Chondrocyte (in vitro differentiated cells): ENCODE results near the gene CNOT11. TPM values are rescaled to one million over a fixed set of nuclear protein-coding genes. Genes with fewer than 3 reads are reported as not detected.

Source experiments
- DNase-seq: peaks from one replicate; pipeline ENCODE4 v3.0.0; 2021; ENCODE audit warnings: mixed read lengths, low spot score
- H3K27ac Mint-ChIP-seq: one replicate; pipeline ENCODE4 v1.8.0; 2021; ENCODE audit warnings: mild to moderate bottlenecking, moderate library complexity, mixed read lengths; ENCODE audit not compliant: unreplicated experiment
- H3K27me3 Mint-ChIP-seq: 2 replicates; pipeline ENCODE4 v1.8.0; 2021; ENCODE audit warnings: low read depth, mixed read lengths
- H3K36me3 Mint-ChIP-seq: 2 replicates; pipeline ENCODE4 v1.8.0; 2021; ENCODE audit warnings: low read depth, mixed read lengths
- H3K4me1 Mint-ChIP-seq: 2 replicates; pipeline ENCODE4 v1.8.0; 2021; ENCODE audit warnings: low read depth, mild to moderate bottlenecking, mixed read lengths
- H3K4me3 Mint-ChIP-seq: one replicate; pipeline ENCODE4 v1.8.0; 2021; ENCODE audit warnings: mild to moderate bottlenecking, moderate library complexity, mixed read lengths; ENCODE audit not compliant: unreplicated experiment
- H3K9me3 Mint-ChIP-seq: 2 replicates; pipeline ENCODE4 v1.8.0; 2021; ENCODE audit warnings: low read depth, mixed read lengths
- total RNA-seq: library from RNA; stranded (reverse); gene quantifications from 3 replicates; pipeline ENCODE4 v1.2.1, GENCODE V29; 2021
- TF ChIP-seq, protein P1 (sequence below): fragments of 200-600 bp; sonication (generic); IDR thresholded peaks from 2 replicates; pipeline ENCODE4 v1.5.0; 2021; ENCODE audit warnings: antibody characterized with exemption, mild to moderate bottlenecking, moderate library complexity

The CNOT11 gene
- total RNA-seq, 1 donor from 2014 or later, result 31.3 TPM

DNA sequence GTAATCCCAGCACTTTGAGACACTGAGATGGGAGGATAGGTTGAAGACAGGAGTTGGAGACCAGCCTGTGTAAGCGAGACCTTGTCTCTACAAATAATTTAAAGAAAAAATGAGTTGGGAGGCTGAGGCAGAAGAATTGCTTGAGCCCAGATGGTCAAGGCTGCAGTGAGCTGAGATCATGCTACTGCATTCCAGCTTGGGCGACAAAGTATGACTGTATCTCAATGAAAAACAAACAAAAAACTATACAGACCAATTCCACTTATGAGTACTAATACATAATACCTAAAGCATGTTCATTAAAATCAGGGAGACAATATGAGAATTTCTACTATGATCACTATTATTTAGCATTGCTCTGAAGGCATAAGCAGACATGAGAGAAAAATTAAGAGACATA lies 43.2 kb downstream of the CNOT11 start:
- Mint-ChIP-seq H3K4me1 (peaks cover 33% of the 10 kb centered on the region), H3K27ac (peak overlapping the region; percentile 46), H3K27me3 (no peaks in the 10 kb centered on the region), H3K9me3 (no peaks in the 10 kb centered on the region), H3K36me3 (no peaks in the 10 kb centered on the region), H3K4me3 (no peak overlapping the region)
- DNase-seq, result no peak
- TF ChIP-seq, protein P1, sequence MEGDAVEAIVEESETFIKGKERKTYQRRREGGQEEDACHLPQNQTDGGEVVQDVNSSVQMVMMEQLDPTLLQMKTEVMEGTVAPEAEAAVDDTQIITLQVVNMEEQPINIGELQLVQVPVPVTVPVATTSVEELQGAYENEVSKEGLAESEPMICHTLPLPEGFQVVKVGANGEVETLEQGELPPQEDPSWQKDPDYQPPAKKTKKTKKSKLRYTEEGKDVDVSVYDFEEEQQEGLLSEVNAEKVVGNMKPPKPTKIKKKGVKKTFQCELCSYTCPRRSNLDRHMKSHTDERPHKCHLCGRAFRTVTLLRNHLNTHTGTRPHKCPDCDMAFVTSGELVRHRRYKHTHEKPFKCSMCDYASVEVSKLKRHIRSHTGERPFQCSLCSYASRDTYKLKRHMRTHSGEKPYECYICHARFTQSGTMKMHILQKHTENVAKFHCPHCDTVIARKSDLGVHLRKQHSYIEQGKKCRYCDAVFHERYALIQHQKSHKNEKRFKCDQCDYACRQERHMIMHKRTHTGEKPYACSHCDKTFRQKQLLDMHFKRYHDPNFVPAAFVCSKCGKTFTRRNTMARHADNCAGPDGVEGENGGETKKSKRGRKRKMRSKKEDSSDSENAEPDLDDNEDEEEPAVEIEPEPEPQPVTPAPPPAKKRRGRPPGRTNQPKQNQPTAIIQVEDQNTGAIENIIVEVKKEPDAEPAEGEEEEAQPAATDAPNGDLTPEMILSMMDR, result no peak

- TF ChIP-seq, protein P1, result no peak
- Mint-ChIP-seq H3K27ac (peak overlapping the region; percentile 46), H3K4me1 (peaks cover 33% of the 10 kb centered on the region), H3K4me3 (no peak overlapping the region), H3K9me3 (no peaks in the 10 kb centered on the region), H3K36me3 (no peaks in the 10 kb centered on the region), H3K27me3 (no peaks in the 10 kb centered on the region)
- no peak for DNase-seq
These were observed 43.7 kb downstream of the CNOT11 start for GRCh38 chr2:101296371-101296770.

DNA sequence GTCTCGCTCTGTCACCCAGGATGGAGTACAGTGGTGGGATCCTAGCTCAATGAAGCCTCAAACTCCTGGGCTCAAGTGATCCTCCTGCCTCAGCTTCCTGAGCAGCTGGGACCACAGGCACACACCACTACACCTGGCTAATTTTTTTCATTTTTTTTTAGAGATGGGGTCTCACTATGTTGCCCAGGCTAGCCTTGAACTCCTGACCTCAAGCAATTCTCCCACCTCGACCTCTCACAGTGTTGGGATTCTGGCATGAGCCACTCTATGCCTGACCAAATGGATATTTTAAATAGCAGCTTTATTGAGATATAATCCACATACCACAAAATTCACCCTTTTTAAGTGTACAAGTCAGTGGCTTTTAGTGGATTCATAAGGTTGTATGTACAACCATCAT lies 44.7 kb downstream of the CNOT11 start:
- H3K27ac Mint-ChIP-seq, result no peak overlapping the region
- TF ChIP-seq, protein P1, result no peak

DNA sequence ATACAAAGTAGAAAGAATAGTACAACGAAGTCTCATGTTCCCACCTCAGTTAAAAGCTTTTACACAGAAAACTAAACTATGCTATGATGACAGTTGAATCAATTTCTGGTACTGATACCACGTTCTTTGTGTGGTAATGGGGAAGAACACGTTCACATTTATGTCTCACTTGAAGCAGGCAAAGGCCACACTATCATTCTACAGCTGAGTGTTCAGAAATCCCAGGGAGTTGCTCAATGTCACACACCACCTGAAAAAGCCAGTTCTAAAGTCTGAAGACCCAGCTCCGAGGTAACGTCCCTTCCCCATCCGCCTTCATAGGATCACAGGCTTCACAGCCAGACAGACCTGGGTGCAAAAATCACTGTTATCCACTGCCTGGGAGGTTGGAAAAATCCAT lies 46.9 kb downstream of the CNOT11 start:
- Mint-ChIP-seq H3K9me3 (no peaks in the 10 kb centered on the region), H3K4me3 (no peak overlapping the region), H3K36me3 (peaks cover 2% of the 10 kb centered on the region), H3K27me3 (no peaks in the 10 kb centered on the region), H3K27ac (no peak overlapping the region), H3K4me1 (peaks cover 47% of the 10 kb centered on the region)
- TF ChIP-seq, protein P1, result no peak
- no peak for DNase-seq

More for the DNA sequence above, 44.7 kb downstream of the CNOT11 start:
- Mint-ChIP-seq H3K36me3 (peaks cover under 1% of the 10 kb centered on the region), H3K27me3 (no peaks in the 10 kb centered on the region), H3K9me3 (no peaks in the 10 kb centered on the region), H3K4me1 (peaks cover 40% of the 10 kb centered on the region), H3K4me3 (no peak overlapping the region)
- no peak for DNase-seq

- peaks cover 53% of the 10 kb centered on the region for H3K4me1 Mint-ChIP-seq
- no peaks in the 10 kb centered on the region for H3K27me3 Mint-ChIP-seq
- TF ChIP-seq, protein P1, result no peak
- H3K27ac Mint-ChIP-seq, result no peak overlapping the region
- no peak overlapping the region for H3K4me3 Mint-ChIP-seq
- no peaks in the 10 kb centered on the region for H3K9me3 Mint-ChIP-seq
- no peak for DNase-seq
- H3K36me3 Mint-ChIP-seq, result peaks cover 2% of the 10 kb centered on the region
These were observed 47.5 kb downstream of the CNOT11 start for GRCh38 chr2:101300164-101300563.
